Measurements from ENCODE around the gene CCDC93. TPM values are rescaled to one million over a fixed set of nuclear protein-coding genes. Genes with fewer than 3 reads are reported as not detected.
"Not testable (repeated sequence)": the region's sequence is repeated elsewhere in the genome, so short reads cannot be mapped to it uniquely, and the experiment has no call there.

CCDC93 gene
- total RNA-seq, 1 experiment from 2014 or later: 21.4 TPM

DNA sequence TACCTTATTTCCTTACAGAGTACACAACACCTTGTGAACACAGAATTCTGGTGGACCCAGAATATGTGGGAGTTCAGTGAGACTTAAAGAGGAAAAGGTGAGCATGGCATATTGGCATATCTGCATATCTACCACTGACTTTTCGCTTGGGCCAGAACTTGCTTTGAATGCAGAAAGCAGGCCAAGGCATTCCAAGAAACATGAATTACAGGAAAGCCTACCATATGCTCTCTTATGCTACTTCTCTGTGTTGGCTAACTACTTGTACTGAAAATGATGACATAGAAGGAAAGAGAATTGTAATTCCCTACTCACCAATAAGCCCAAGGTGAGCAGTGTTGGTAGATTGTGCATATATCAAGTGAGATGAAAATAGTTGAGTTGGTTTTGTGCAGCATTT is 31.4 kb upstream of the CCDC93 start:
- no peak for DNase-seq (ENCODE audit: low read depth)

DNA sequence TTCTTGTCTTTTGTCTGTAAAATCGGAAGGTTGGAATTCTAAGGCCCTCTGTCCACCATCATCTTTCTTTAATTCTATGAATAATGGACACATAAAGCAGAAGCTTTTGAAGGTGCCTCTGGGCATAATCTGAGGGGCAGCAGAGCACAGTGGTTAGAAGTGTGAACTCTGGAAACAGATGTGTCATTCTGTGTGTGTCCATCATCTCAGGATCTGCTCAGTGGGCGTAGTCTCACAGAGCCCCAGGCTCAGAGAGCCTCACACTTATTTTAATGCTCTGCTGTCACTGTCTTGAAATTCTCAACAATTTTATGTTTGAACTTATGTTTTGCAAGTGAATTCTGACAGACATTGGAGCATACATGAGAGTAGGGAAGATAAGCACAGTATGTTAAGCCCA is 31.0 kb upstream of the CCDC93 start:
- no peak for DNase-seq (ENCODE audit: low read depth)

DNA sequence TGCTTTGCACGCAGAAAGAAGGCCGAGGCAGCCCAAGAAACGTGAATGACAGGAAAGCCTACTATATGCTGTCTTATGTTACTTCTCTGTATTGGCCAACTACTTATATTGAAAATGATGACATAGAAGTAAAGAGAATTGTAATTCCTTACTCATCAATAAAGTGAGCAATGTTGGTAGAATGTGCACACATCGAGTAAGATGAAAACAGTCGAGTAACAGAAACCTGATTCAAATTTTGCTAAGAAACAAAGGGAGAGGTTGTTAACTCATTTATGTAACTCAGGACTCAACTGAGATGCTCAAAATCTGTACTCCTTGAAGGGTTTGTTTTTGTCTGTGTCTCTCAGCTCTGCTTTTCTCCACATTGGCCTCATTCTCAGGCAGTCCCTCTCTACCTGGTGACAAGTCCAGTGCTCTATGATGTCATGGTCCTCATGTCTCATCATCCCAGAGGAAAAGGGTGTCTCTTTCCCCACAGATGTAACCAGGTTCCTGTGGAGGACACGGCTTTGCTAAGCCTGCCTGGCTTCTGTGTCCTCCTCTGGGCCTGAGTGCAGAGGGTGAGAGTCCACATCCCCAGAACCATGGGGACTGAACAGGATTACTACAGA is 30.3 kb upstream of the CCDC93 start:
- DNase-seq (ENCODE audit: low read depth): no peak

DNA sequence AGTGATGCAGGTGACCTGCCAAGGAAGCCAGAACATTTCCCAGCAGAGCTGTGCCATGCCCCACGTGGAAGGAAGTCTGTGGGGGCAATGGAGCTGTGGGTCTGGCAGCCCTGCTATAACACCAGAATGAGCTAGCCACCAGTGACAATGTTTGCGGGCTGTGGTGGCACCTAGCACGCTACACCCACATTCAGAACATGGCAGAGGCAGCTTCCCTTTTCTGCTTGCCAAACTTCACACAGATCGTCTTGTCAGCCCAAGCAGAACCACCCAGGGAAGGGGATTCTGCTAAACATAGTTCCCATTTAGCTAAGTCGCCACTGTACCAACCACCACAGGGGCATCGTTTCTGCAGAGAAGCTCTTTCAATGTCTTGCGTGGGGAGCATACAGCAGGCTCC is 27.0 kb upstream of the CCDC93 start:
- no peak for DNase-seq (ENCODE audit: low read depth)

DNA sequence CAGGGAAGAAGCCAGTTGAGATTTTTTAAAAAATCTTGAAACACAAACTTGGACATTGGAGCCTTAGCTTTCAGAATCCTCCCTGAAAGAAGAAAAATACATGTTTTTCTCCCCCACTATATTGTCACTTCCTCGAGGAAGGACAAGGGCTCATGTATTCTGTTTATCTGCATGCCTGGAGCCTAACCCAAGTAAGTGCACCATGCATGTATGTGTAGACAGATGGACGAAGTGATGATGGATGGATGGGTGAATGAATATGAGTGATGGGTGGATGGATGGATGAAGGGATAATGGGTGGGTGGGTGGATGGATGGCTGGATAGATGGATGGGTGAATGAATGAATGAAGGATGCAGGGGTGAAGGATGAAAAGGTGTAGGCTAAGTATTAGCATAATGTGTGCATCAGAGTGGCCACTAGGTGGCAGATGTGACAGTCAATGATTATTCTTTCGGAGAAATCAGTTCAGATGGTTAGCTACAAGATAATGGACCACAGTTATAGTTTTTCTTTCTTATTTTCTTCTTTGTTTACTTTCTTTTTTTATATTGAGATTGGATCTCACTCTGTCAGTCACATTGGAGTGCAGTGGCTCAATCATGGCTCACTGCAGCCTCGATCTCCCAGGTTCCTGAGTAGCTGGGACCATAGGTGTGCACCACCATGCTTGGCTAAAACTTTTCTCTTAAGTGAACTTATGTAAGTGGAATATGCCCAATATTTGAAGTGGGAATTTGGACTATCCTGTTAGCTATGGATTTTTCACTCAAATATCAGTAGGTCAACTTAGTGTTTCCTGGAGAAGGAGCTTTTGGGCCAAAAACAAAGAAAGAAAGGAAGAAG is 18.5 kb upstream of the CCDC93 start:
- peak; percentile 36 for DNase-seq (ENCODE audit: low read depth)

DNA sequence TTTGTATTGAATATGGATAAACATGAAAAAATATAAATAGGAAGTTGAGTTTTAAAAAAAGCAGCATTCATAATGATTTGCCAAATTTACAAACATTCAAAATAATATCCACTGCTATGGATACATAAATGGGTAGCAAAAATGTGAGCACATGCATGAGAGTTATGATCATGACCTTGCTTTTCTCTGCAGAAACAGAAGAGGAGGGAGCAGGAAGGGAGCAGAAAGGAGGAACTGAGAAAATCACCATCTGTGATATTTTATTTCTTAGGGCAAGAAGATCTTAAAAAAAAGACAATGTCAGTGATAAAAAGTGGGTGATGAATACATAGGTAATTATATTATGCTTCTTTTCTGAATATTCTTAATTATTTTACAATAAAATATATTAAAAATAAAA is 17.7 kb upstream of the CCDC93 start:
- no peak for DNase-seq (ENCODE audit: low read depth)

DNA sequence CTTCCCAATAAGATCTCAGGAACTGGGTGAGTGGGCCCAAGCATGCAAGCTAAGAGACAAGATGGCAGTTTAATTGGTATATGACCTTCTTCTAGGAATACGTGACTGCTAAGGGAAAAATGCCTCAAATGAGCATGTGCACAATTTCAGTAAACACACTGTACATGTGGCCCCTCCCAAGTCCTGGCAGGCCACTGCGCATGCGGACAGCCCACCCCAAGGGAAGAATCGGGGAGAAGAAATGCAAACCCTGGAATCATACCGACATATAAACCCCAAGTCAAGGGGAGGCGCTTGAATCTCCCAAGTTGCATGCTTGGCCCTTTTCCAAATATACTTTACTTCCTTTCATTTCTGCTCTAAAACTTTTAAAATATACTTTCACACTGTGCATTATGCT is 15.2 kb upstream of the CCDC93 start:
- no peak for DNase-seq (ENCODE audit: low read depth)

DNA sequence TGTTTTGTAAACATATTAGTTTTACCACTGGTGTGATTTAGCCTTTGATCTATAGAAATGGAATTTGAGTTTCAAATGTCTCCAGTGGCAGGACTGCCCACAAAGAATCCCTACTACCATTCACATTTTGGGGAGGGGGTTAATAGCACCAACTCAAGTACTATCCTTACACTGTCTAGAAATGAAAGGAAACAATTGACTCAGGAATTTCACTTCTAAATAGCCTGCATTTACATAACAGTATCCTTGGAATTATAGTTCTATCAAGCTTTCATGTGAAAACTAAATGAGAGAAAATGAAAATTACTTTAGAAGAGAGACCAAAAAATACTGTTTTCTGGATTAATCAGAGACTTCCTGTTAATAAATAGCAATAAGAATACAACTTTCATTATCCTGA is 7.5 kb upstream of the CCDC93 start:
- DNase-seq (ENCODE audit: low read depth): no peak

DNA sequence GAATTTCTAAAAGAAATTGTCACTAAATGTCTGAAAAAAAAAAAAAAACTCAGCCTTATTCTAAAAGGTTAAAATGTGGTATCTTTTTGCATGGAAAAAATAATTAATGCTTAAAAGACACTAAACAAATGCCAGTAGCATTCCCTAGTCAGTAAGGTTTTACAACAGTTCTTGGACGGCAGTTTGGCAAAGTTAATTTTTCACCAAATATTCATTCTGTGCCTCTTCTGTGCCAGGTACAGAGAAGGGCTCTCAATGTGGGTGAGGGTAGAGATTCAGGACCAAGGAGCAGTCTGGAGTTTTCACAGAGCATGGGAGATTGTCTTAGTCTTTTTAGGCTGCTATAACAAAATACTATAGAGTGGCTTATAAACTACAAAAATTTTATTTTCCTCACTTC is 6.0 kb upstream of the CCDC93 start:
- no peak for DNase-seq (ENCODE audit: low read depth)

DNA sequence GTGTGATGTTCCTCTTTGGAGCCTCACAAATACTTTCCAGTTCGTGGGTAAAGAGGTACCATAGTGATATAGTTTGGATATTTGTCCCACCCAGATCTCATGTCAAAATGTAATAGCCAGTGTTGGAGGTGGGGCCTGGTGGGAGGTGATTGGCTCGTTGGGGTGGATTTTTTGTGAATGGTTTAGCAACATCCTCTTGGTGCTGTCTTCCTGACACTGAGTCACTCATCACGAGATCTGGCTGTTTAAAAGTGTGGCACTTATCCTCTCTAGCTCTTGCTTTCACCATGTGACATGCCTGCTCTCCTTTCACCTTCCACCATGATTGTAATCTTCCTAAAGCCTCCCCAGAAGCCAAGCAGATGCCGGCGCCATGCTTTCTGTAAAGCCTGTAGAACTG is 3.0 kb upstream of the CCDC93 start:
- peak; percentile 10 for DNase-seq (ENCODE audit: low read depth)

DNA sequence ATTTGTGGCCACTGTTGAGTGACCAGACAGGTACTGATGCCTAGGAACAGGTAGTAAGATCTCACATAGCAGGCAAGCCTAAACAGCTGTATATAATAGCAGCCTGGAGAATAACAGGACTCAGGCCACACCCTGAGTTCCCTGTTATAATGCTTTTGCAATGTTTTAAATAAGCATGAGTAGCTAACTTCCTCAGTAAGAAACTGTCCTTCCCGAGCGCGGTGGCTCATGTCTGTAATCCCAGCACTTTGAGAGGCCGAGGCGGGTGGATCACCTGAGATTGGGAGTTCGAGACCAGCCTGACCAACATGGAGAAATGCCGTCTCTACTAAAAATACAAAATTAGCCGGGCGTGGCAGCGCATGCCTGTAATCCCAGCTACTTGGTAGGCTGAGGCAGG is 1.9 kb upstream of the CCDC93 start:
- DNase-seq (ENCODE audit: low read depth): not testable (repeated sequence)

DNA sequence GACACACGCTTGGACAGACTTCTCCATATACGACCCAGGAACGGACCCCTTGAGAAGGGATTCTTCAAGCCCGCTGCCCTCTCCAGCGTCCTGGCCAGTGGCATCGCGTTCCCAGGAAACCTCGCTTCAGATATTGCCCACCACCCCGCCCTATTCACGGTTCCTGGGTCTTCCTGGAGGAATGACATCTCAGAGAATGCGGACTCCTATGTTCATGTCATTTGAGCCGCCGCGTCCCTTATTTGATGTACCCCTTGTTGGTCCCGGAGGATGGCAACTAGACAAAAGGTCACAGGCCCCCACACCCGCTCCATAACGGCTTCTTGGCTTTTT is 588 bp upstream of the CCDC93 start:
- DNase-seq (ENCODE audit: low read depth): no peak

DNA sequence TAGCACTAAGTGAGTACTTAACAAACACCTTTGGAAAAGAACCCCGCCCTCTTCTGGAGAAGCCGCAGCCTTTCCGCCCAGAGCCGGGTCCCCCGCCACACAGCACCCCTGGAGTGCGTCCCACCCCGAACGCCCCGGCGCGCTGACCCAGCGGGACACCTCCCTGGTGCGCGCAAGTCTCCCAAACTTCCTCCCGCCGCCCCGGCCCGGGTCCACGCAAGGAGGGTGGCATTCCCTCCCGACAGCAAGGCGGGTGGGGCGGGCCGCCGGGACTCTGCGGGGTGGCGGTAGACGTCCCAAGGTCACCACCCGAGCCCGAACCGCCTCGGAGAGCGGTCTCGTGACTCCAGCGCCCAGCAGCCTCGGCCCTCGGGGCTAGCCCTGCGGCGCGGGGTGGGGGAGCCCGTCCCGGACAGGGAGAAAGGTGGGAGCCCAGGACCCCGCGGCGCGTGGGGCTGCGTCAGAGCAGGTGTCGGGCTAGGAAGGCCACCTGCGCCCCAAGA is 598 bp downstream of the CCDC93 start:
- DNase-seq (ENCODE audit: low read depth): peak; percentile 64

DNA sequence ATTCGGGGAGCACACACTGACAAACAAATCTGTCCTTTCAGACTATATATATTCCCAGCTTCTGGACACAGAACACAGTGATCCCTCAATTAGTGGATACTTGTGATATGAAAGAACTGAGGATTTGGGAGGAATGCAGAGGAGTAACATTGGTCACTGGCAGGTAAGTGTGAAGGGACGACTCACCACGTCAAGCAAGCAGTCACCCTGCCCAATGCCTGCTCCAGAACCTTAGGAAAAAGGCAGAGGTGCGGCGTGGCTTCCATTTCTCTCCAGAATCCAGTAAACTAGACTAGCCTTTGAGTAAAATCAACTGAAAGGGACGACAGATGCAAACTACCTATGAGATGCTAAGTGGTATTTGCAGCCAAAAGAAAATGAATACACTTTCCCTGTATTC is 1.1 kb downstream of the CCDC93 start:
- DNase-seq (ENCODE audit: low read depth): peak; percentile 3

DNA sequence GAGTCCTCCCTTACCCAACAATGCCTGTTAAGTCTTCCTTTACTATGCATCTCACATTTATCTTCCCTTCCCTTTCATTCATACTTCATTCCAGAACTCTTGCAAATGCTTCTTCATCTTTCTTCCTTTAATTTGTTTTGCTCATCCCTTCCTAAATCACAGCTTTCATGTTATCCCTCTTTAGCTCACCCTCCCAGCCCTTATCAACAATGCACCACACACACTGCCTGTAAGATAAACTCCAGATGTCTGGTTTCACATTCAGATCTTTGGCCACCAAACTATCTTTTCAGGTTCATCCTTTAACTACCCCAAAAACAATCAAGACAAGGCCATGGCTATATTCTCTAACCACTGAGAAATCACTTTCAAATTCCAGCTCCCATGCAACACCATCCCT is 3.4 kb downstream of the CCDC93 start:
- no peak for DNase-seq (ENCODE audit: low read depth)

DNA sequence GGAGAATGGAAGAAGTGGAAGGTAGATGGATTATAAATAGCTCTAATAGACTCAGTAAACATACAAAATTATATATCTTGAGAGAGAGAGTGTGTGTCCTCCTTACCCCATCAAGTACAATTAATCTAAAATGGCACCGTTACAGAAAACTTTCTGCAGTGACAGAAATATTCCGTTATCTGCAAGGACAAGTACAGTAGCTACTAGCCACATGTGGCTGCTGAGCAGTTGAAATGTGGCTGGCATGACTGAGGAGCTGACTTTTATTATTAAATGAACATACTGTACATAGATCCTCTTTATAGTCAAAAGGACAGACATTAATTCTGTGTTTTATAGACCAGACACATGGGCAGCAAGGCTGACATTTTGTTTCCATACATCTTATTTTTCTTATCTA is 7.0 kb downstream of the CCDC93 start:
- no peak for DNase-seq (ENCODE audit: low read depth)

DNA sequence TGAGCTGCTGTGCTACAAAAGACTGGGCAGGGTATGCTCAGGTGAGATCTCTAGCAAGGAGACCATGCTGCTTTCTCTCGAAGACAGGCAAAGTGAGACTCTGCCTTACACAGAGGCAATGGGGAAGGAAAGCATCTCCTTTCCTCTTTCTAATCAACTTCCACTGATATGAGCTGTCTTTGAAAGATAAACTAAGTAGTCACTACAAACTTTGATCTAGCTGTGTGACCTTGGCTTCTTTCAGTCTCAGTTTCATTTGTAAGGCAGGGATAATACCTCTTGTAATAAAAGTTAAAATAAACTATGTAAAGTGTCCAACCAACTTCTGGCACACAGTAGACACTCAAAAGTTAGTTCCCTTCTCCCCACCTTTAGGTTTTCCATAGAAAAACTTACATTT is 7.5 kb downstream of the CCDC93 start:
- no peak for DNase-seq (ENCODE audit: low read depth)

DNA sequence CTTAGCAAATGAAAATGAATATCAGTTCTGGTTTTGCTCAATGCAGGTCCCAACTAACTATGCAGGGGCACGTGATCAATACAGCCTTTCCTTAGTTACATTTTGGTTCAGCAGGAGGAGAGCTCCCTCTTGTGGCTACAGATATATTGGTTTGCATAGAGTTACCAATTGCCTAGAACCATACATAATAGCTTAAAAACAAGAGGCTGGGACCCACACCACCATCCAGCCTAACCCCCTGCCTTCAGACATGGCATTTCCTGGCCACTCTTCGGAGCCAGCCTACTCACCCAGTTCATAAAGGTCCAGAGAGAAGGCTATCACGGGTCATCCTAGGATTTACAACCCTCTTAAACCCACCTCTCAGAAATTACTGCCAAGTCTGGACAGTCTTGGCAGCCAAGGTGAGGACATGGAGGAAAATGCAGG is 10.5 kb downstream of the CCDC93 start:
- peak; percentile 59 for DNase-seq (ENCODE audit: low read depth)

DNA sequence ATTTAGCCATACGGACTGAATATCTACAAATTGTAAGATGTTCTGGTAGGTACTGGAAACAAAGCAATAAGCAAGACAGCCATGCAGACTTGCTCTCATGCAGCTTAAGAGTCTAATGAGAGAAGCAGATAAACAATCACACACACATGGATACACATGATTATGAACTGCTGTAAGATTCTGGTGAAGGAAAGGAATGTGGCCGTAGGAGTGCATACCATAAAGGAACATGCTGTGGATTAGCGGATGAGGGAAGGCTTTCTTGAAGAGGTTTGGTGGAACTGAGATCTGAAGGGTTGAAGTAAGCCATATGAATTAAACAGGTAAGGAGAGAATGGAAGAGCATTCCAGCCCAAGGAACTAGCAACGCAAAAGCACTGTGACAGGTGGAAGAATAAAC is 13.8 kb downstream of the CCDC93 start:
- no peak for DNase-seq (ENCODE audit: low read depth)

DNA sequence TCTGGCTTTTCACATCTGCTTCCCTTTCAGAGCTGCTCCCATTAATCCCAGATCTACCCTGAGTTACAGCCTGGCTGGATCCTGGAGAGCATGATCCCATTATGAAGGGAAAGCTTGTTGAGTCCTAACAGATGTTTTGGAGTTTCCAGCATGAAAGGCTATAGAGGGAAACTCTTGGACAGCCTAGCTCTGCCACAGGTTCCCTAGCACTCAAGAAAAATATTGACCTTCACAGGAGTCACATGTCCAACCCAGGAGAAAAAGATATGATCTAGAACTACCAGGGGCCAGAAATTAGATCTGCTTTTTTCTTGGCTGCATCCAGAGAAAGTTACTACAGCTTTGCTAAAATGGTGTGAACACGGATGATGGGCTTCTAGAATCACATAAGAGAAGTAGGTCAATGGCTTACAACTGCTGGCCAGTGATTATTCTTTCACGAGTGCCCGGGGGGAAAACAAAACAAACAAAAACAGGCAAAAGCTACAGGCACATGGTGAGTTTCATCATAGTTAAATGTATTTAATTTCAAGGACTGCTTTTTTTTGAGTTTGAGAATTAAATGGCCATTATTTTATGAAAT is 15.9 kb downstream of the CCDC93 start:
- DNase-seq (ENCODE audit: low read depth): no peak

DNA sequence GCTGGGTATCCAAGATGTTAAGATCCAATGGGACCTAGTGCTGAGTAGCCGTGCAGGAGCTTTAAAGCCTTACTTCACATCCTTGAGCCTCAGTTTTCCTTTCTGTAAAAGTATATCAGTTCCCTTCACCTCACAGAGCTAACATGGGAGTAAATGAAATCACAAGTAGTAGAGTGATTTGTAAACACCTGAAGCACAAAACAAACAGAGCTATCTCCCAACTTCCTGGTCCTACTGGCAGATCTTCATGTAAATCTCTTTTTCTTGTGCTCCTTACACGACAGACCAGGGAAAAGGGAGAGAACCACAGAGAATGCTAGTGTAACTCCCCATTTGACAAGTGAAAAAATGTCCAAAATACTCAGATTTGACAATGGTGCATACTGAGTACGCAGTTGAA is 17.3 kb downstream of the CCDC93 start:
- DNase-seq (ENCODE audit: low read depth): no peak

DNA sequence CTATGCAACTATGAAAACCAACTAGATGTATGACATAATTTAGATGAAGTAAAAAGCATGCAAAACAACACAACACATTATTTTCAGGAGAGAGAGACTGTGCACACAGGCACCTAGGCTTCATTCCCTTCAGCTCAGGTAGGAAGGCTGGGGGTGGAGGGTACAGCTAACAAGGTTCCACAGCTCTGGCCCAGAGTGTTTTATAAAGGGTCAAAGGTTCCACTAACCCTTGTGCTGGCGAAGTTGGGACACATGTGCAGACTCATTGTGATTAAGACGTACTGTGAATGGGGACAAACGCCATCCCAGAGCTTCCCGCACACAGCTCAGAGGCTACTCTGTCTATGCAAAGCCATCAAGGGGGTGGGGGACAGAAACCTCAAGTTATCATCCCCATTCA is 19.1 kb downstream of the CCDC93 start:
- DNase-seq (ENCODE audit: low read depth): no peak

DNA sequence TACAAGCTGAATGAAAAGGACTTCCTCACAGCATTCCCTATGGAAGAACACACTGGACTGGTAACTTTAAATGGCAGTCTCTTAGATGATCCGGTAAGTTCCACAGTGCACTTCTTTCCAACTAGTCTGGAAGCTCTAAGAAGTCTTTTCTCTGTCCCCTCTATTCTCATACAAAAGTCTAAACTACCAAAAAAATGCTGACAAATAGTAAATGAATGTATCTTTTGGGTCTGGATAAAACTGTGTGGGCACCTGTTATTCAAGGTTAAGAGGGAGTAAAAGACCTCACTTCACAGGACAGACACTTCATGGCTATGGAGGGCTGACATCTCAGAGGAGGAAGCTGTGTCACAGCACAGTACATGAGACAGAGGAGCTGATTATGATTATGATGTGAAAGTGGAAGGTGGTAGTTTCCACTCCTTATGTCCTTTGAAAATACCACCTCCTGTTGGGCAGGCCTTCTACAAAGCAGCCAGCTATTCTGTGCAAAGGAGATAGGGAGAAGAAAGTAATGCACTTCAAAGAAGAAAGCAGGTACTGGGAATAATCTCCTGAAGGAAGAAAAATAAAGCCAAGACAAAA is 23.9 kb downstream of the CCDC93 start:
- DNase-seq (ENCODE audit: low read depth): no peak
